Measurements from ENCODE around the gene KNSTRN.

Gene KNSTRN

GRCh38 chr15:40382580-40383456 lies at the start of gene KNSTRN:
KNSTRN (plus strand) TSS chr15:40382721; CDS start chr15:40382836, 115 bp downstream.
- DNase-seq (ENCODE audit: extremely low spot score) = peak; percentile 96
- CTCF ChIA-PET = interaction anchor here (0.7 to 1.8 kb wide), 14 partner anchors 9 to 166 kb away, joined by 3 to 16 read pairs (median 4); partner anchors contain the start of gene INAFM2
- TF ChIP-seq CTCF (IDR thresholded peaks at IDR 0.05; ENCODE audit: control extremely low read depth, extremely low read depth, low read depth, missing control alignments) = no peak
- POLR2A ChIA-PET = interaction anchor here (0.6 kb wide), 1 partner anchor 196 kb away, joined by 3 read pairs; no protein-coding TSS in a partner anchor

- POLR2A ChIA-PET = no interaction called here
- TF ChIP-seq CTCF (IDR thresholded peaks at IDR 0.05; ENCODE audit: control extremely low read depth, extremely low read depth, low read depth, missing control alignments) = no peak
- CTCF ChIA-PET = interaction anchor here (0.9 to 16.1 kb wide), 12 partner anchors 5 to 230 kb away, joined by 3 to 263 read pairs (median 4); partner anchors contain the start of genes DISP2, INAFM2 and PHGR1
- peak; percentile 61 for DNase-seq (ENCODE audit: extremely low spot score)
Measured at GRCh38 chr15:40333922-40334492, 48.5 kb upstream of the KNSTRN start.

- no peak for TF ChIP-seq CTCF (IDR thresholded peaks at IDR 0.05; ENCODE audit: control extremely low read depth, extremely low read depth, low read depth, missing control alignments)
- ChIA-PET CTCF (interaction anchor here (1.0 to 16.1 kb wide), 13 partner anchors 6 to 547 kb away, joined by 3 to 263 read pairs (median 4); partner anchors contain the start of genes DISP2, INAFM2, PHGR1 and PLCB2), POLR2A (no interaction called here)
- no peak for DNase-seq (ENCODE audit: extremely low spot score)
Measured at GRCh38 chr15:40334541-40334940, 48.0 kb upstream of the KNSTRN start.

GRCh38 chr15:40334941-40335795 lies 47.4 kb upstream of the KNSTRN start:
- CTCF ChIA-PET = interaction anchor here (0.8 to 16.1 kb wide), 16 partner anchors 7 to 548 kb away, joined by 3 to 263 read pairs (median 14); partner anchors contain the start of genes DISP2, INAFM2, PHGR1 and PLCB2
- DNase-seq (ENCODE audit: extremely low spot score) = no peak
- TF ChIP-seq CTCF (IDR thresholded peaks at IDR 0.05; ENCODE audit: control extremely low read depth, extremely low read depth, low read depth, missing control alignments) = no peak
- POLR2A ChIA-PET = interaction anchor here (1.7 kb wide), 1 partner anchor 12 kb away, joined by 4 read pairs; the partner anchor contains the start of gene INAFM2

- POLR2A ChIA-PET = interaction anchor here (0.6 to 1.7 kb wide), 2 partner anchors 13 to 267 kb away, joined by 3 to 4 read pairs; partner anchors contain the start of gene INAFM2
- no peak for DNase-seq (ENCODE audit: extremely low spot score)
- TF ChIP-seq CTCF (IDR thresholded peaks at IDR 0.05; ENCODE audit: control extremely low read depth, extremely low read depth, low read depth, missing control alignments) = no peak
- CTCF ChIA-PET = interaction anchor here (0.7 to 16.1 kb wide), 29 partner anchors 7 to 291 kb away, joined by 3 to 263 read pairs (median 11); partner anchors contain the start of genes ANKRD63, BAHD1, DISP2 and INAFM2
Measured at GRCh38 chr15:40335938-40336743, 46.4 kb upstream of the KNSTRN start.

Measured in GM10248 (cell line).